GM18511 (cell line): ENCODE results near the gene DNAJC10.
"Not testable (repeated sequence)": the region's sequence is repeated elsewhere in the genome, so short reads cannot be mapped to it uniquely, and the experiment has no call there.

ENCODE experiments used
- ATAC-seq: cut with Tn5 transposase; IDR thresholded peaks from one replicate; pipeline ENCODE4 v1.9.1; 2021; ENCODE audit warnings: mild to moderate bottlenecking, moderate library complexity; ENCODE audit not compliant: unreplicated experiment

Gene DNAJC10

DNA sequence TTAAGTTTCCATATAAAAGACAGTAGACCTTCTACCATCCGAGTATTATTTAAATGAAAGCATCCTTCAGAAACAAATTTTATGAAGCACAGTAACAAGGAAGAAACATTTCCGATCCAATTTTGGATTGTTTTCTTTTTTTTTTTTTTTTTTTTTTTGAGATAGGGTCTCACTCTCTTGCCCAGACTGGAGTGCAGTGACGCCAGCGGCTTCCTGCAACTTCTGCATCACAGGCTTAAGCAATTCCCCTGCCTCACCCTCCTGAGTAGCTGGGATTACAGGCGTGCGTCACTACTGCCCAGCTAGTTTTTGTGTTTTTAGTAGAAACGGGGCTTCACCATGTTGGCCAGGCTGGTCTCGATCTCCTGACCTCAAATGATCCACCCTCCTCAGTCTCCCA, 3.1 kb downstream of the DNAJC10 start:
- ATAC-seq = not testable (repeated sequence)

DNA sequence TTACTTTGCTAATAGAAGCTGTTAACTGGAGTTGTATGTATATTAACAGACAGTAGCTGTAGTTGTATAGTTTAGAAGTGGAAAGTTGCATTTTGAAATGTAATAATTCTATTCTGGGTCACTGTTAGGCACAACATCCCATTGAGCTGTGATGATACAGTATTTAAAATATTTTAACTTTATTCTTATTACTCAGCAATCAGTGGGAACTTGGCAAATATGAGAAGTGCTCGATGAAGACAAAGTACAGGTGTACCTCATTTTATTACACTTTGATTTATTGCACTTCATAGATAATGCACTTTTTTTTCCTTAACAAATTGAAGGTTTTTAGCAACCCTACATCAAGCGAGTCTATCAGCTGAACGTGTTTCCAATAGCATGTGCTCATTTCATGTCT, 8.6 kb downstream of the DNAJC10 start:
- no peak for ATAC-seq

- ATAC-seq = no peak
Observed at GRCh38 chr2:182726473-182726872, 10.4 kb downstream of the DNAJC10 start.

DNA sequence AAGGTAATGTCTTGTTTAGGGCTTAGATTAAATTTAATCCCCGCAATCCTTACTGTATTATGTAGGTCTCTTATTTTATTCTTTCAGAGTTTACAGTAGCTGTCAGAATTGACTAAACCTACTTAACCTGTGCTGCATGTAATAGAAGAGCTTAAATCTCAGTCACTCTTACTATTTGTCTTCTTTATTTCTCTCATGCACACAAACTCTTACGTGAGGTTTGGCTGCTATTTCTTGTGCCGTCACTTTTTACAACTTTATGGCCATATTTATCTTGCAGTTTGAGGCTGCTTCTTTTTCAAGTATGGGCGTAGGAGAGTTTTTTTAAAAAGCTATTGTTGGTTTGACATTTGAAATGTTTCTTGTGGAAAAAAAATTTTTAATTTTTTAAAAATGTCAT, 12.0 kb downstream of the DNAJC10 start:
- no peak for ATAC-seq

GRCh38 chr2:182729710-182730339, 13.8 kb downstream of the DNAJC10 start:
- no peak for ATAC-seq

DNA sequence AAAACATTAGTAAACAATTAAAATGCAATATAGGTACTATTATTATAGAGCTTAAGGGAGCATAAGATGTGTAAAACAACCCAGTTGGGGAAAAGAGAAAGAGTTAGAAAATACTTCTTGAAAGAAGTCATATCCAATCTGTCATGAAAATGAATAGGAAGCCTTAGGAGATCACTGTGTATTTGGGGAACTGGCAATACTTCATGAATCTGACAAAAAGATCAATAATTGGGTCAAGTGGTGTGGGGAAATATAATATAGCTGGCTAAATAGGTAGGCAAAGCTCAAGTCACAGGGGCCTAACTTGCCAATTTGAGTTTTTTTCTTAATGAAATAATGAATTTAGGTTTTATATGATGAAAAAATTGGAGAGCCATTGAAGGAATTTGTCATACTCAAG, 14.4 kb downstream of the DNAJC10 start:
- no peak for ATAC-seq

DNA sequence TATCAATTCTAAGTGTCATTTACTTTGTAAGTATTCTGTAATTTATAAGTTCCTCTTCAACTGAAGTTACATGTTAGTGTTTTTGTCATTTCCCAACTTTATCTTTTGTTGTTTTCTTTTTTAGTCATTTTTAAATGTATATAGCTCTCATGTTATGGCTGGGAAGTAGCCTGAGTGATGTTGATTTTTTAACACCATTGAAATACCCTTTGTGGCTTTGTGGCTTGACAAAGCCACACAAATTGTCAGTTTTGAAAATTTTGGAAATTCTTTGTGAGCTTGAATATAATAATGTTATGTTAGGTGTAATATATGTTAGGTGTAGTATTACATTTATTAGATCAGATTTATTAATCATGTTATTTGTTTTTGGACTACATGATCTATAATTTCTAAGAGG, 16.7 kb downstream of the DNAJC10 start:
- no peak for ATAC-seq

DNA sequence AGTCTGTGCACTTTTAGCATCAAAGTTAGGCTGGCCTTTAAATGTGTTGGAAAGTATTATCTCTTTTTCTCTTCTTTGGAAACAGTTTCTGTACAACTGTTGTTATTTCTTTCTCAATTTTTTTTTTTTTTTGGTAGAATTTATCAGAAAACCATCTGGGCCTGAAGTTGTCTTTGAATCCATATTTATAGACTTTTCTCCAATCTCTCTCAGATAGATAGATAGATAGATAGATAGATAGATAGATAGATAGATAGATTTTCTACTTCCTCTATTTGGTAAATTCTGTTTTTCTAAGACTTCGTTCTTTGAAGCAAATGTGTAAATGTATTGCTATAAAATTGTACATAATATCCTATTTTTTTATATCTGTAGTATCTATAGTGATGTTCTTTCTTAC, 17.5 kb downstream of the DNAJC10 start:
- no peak for ATAC-seq

- ATAC-seq = not testable (repeated sequence)
Observed at GRCh38 chr2:182736856-182737255, 20.8 kb downstream of the DNAJC10 start.

- ATAC-seq = no peak
Observed at GRCh38 chr2:182740701-182741100, 24.6 kb downstream of the DNAJC10 start.

DNA sequence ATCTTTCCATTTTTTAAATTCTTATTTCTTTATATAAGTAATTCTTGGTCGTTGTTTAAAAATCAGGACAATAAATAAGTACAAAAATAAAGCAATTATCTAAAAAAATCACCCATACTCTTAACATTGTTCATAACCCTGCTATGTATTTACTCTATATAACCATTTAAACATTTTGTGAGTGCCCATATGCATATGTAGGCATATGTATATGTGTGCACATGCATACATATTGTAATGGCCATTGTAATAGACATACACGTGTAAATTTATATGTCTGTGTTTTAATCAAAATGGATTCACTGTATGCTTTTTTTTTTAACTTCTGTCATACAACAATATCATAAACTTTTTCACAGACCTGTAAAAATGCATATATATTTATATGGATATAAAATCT, 25.6 kb downstream of the DNAJC10 start:
- ATAC-seq = no peak

GRCh38 chr2:182744490-182744889, 28.4 kb downstream of the DNAJC10 start:
- no peak for ATAC-seq

- ATAC-seq = no peak
Observed at GRCh38 chr2:182745061-182745460, 29.0 kb downstream of the DNAJC10 start.

DNA sequence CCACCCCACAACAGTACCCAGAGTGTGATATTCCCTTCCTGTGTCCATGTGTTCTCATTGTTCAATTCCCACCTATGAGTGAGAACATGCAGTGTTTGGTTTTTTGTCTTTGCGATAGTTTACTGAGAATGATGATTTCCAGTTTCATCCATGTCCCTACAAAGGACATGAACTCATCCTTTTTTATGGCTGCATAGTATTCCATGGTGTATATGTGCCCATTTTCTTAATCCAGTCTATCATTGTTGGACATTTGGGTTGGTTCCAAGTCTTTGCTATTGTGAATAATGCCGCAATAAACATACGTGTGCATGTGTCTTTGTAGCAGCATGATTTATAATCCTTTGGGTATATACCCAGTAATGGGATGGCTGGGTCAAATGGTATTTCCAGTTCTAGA, 29.8 kb downstream of the DNAJC10 start:
- ATAC-seq = not testable (repeated sequence)

GRCh38 chr2:182754231-182754630, 38.2 kb downstream of the DNAJC10 start:
- ATAC-seq = no peak

- ATAC-seq = no peak
Observed at GRCh38 chr2:182758379-182758778, 42.3 kb downstream of the DNAJC10 start.

GRCh38 chr2:182761903-182762302, 45.8 kb downstream of the DNAJC10 start:
- ATAC-seq = no peak

- peak; percentile 54 for ATAC-seq
Observed at GRCh38 chr2:182763311-182763912, 47.4 kb downstream of the DNAJC10 start.

- ATAC-seq = no peak
Observed at GRCh38 chr2:182766626-182767025, 50.6 kb downstream of the DNAJC10 start.

DNA sequence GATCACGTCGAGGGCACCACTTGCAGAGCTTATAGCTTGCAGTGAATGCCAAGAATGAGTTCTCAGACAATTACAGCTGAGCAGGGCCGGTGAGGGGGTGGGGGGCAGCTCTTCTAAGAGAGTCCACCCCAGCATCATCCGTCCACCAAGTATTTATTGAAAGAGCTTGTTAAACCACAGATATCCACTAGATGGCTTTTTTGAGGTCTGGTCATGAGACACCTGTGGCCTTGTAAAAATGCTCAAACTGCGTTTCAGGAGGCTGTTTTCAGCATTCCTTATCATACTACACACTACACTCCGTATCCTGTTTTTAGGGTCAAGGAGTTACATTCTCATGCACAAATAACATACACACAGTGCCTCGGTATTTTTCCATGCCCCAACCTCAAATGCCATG, 51.5 kb downstream of the DNAJC10 start:
- peak; percentile 72 for ATAC-seq

DNA sequence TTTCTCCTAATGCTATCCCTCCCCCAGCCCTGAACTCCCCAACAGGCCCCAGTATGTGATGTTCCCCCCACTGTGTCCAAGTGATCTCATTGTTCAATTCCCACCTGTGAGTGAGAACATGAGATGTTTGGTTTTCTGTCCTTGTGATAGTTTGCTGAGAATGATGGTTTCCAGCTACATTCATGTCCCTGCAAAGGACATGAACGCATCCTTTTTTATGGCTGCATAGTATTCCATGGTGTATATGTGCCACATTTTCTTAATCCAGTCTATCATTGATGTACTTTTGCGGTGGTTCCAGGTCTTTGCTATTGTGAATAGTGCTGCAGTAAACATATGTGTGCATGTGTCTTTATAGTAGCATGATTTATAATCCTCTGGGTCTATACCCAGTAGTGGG, 52.9 kb downstream of the DNAJC10 start:
- ATAC-seq = not testable (repeated sequence)

DNA sequence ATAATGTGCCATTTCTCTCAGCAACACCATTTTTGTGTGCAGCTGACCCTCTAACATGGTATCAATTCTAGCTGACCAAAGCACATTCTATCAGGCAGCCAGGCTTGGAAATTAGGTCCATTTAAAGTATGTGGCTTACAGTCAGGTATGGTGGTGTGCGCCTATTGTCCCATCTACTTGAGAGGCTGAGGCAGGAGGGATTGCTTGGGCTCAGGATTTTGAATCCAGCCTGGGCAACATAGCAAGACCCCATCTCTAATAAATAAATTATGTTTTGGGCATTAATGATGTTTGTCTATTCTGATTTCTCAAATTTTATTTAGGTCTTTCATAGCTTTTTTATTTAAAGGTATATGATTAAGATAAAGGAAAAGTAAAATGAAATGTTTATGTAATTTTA, 63.3 kb downstream of the DNAJC10 start:
- ATAC-seq = no peak

GRCh38 chr2:182781099-182781498, 65.0 kb downstream of the DNAJC10 start:
- ATAC-seq = not testable (repeated sequence)
